MM.1S (cell line): Measurements from ENCODE around the gene PTH1R.

Source experiments
- CTCF ChIP-seq: fragments of 300-600 bp; sonication (generic); IDR thresholded peaks from 2 replicates; pipeline ENCODE4 v1.5.1; 2016; ENCODE audit warnings: antibody characterized with exemption, low read length, mixed read lengths
- EZH2 ChIP-seq: fragments of 300-600 bp; sonication (generic); optimal IDR thresholded peaks from 2 replicates; pipeline ENCODE3; 2017; ENCODE audit warnings: low read depth, mild to moderate bottlenecking, antibody characterized with exemption, low read length, mixed read lengths

- TF ChIP-seq CTCF: no peak
- no peak for TF ChIP-seq EZH2
These were observed 10.0 kb upstream of the PTH1R start for GRCh38 chr3:46867550-46867898.
